SK-N-SH (cell line): ENCODE data around the gene CORO1A.
"Not testable (repeated sequence)": the region's sequence is repeated elsewhere in the genome, so short reads cannot be mapped to it uniquely, and the experiment has no call there.

Experiments
- CTCF ChIP-seq: fragments of 200-600 bp; sonication (generic); IDR thresholded peaks from 2 replicates; pipeline ENCODE4 v1.6.1; 2017; ENCODE audit warnings: antibody characterized with exemption, mild to moderate bottlenecking, moderate library complexity
- EP300 ChIP-seq, 2 experiments: IDR thresholded peaks; 2 replicates each; pipeline versions ENCODE4 v1.4.0 to v1.6.1; 2012; ENCODE audit warnings: borderline replicate concordance in 1 of 2, low read depth in 1 of 2, low read length in 1 of 2
- EZH2phosphoT487 ChIP-seq: fragments of 200-600 bp; sonication (generic); IDR thresholded peaks from 2 replicates; pipeline ENCODE4 v1.6.1; 2017; ENCODE audit warnings: low read depth, mixed run types, mild to moderate bottlenecking, antibody characterized with exemption, moderate library complexity, borderline replicate concordance
- FOXJ3 ChIP-seq: sonication (generic); formaldehyde crosslinking; IDR thresholded peaks from 2 replicates; pipeline ENCODE4 v1.5.1; 2020; ENCODE audit warnings: mild to moderate bottlenecking, missing genetic modification reagents
- GABPA ChIP-seq: IDR thresholded peaks from 2 replicates; pipeline ENCODE4 v1.4.0; 2012; ENCODE audit warnings: low read depth, mild to moderate bottlenecking
- MAX ChIP-seq: IDR thresholded peaks from 2 replicates; pipeline ENCODE4 v1.4.0; 2012; ENCODE audit warnings: low read depth
- POLR2AphosphoS5 ChIP-seq: IDR thresholded peaks from 2 replicates; pipeline ENCODE4 v1.6.1; 2012; ENCODE audit warnings: low read depth, low read length
- RAD21 ChIP-seq: IDR thresholded peaks from 2 replicates; pipeline ENCODE4 v1.6.1; 2012; ENCODE audit warnings: mild to moderate bottlenecking, low read length
- RFX5 ChIP-seq: IDR thresholded peaks from 2 replicates; pipeline ENCODE4 v1.6.1; 2012; ENCODE audit warnings: mild to moderate bottlenecking, improper control_type of control experiment, low read length
- SIN3A ChIP-seq: IDR thresholded peaks from 2 replicates; pipeline ENCODE4 v1.6.1; 2012; ENCODE audit warnings: low read depth, mild to moderate bottlenecking, low read length, moderate library complexity, borderline replicate concordance
- TAF1 ChIP-seq: IDR thresholded peaks from 2 replicates; pipeline ENCODE4 v1.6.1; 2012; ENCODE audit warnings: low read depth, mild to moderate bottlenecking, low read length, moderate library complexity, borderline replicate concordance
- USF1 ChIP-seq: IDR thresholded peaks from 2 replicates; pipeline ENCODE4 v1.4.0; 2012; ENCODE audit warnings: low read depth, borderline replicate concordance
- YY1 ChIP-seq: IDR thresholded peaks from 2 replicates; pipeline ENCODE4 v1.4.0; 2012; ENCODE audit warnings: low read depth, mild to moderate bottlenecking

- TF ChIP-seq RAD21; EZH2phosphoT487; POLR2AphosphoS5; USF1; SIN3A; FOXJ3 (CRISPR knock-in tag); MAX; CTCF; GABPA; RFX5; YY1; EP300 (IDR thresholded peaks at IDR 0.05; ENCODE audit: borderline replicate concordance in 1 of 2, low read depth in 1 of 2, low read length in 1 of 2); TAF1: not testable (repeated sequence)
Measured at GRCh38 chr16:30211414-30211813, 28.0 kb downstream of the CORO1A start.
